Mesothelial cell of epicardium (in vitro differentiated cells): Measurements from ENCODE around the gene FRMD1. TPM values are rescaled to one million over a fixed set of nuclear protein-coding genes. Genes with fewer than 3 reads are reported as not detected.

Experiments used
- DNase-seq, 2 experiments: peaks; one replicate each; pipeline ENCODE4 v3.0.0; 2021; ENCODE audit warnings: low spot score in 2 of 2; ENCODE audit not compliant: unreplicated experiment in 2 of 2
- H3K27ac Mint-ChIP-seq: 2 replicates; pipeline ENCODE4 v1.8.0; 2021; ENCODE audit warnings: mixed read lengths
- H3K27me3 Mint-ChIP-seq: 2 replicates; pipeline ENCODE4 v1.8.0; 2021; ENCODE audit warnings: low read depth, mixed read lengths
- H3K36me3 Mint-ChIP-seq: 2 replicates; pipeline ENCODE4 v1.8.0; 2021; ENCODE audit warnings: mixed read lengths
- H3K4me1 Mint-ChIP-seq: 2 replicates; pipeline ENCODE4 v1.8.0; 2021; ENCODE audit warnings: mixed read lengths
- H3K4me3 Mint-ChIP-seq: 2 replicates; pipeline ENCODE4 v1.8.0; 2021; ENCODE audit warnings: mild to moderate bottlenecking, moderate library complexity, mixed read lengths
- H3K9me3 Mint-ChIP-seq: 2 replicates; pipeline ENCODE4 v1.8.0; 2021; ENCODE audit warnings: mixed read lengths
- total RNA-seq: library from RNA; stranded (reverse); gene quantifications from 3 replicates; pipeline ENCODE4 v1.2.1, GENCODE V29; 2021
- TF ChIP-seq, protein P1 (sequence below): fragments of 200-600 bp; sonication (generic); IDR thresholded peaks from one replicate; pipeline ENCODE4 v1.5.0; 2021; ENCODE audit warnings: antibody characterized with exemption; ENCODE audit not compliant: unreplicated experiment

The FRMD1 gene
- total RNA-seq, 1 donor from 2014 or later: not detected

DNA sequence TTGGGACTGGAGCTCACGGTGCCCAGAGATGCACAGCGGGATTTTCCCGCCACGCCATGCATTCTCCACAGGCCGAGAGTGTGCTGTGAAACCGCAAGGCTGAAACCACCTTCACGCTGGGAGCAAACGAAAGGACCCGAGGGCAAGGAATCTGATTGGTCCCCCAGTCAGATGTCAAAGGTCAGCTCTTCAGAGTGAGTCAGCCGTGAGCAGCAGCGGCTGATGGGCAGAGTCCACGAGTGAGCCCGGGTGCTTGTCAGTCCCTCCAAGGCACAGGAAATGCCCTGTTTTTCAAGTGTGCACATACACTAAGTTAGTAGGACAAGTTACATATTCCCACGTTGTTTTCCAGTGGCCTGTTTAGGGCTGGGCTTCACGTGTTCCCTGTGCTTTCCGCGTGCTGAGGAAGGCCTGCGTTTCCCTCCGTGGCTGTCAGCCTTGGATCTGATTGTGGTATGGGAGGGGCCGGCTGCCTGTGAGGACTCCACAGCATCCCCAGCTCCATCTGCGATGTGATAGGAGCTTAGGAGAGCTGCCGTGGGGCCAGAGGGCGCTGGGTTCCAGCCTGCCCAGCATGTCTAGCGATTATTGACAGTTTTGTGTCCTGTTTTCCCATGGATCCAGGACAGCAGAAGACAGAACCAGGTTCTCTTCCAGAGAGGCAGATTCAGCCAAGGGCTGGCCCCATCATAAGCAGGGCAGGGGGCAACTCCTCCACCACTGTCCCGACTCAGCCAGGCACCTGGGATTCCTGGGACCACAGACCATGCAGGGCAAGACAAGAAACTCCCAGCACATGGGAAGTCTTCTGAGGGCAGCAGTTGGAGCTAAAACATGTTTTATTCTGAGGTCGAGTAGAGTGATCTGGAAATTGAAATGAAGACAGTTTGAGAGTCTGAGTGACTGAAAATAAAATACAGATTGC lies 38.2 kb upstream of the FRMD1 start:
- DNase-seq: no peak
- Mint-ChIP-seq H3K4me3 (no peak overlapping the region), H3K27ac (no peak overlapping the region)

GRCh38 chr6:168116438-168116974 lies 37.5 kb upstream of the FRMD1 start:
- no peak overlapping the region for H3K4me3 Mint-ChIP-seq
- H3K9me3 Mint-ChIP-seq: peaks cover 8% of the 10 kb centered on the region
- no peak overlapping the region for H3K27ac Mint-ChIP-seq
- H3K36me3 Mint-ChIP-seq: no peaks in the 10 kb centered on the region
- H3K4me1 Mint-ChIP-seq: no peaks in the 10 kb centered on the region
- TF ChIP-seq, protein P1, sequence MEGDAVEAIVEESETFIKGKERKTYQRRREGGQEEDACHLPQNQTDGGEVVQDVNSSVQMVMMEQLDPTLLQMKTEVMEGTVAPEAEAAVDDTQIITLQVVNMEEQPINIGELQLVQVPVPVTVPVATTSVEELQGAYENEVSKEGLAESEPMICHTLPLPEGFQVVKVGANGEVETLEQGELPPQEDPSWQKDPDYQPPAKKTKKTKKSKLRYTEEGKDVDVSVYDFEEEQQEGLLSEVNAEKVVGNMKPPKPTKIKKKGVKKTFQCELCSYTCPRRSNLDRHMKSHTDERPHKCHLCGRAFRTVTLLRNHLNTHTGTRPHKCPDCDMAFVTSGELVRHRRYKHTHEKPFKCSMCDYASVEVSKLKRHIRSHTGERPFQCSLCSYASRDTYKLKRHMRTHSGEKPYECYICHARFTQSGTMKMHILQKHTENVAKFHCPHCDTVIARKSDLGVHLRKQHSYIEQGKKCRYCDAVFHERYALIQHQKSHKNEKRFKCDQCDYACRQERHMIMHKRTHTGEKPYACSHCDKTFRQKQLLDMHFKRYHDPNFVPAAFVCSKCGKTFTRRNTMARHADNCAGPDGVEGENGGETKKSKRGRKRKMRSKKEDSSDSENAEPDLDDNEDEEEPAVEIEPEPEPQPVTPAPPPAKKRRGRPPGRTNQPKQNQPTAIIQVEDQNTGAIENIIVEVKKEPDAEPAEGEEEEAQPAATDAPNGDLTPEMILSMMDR: no peak
- DNase-seq: no peak
- H3K27me3 Mint-ChIP-seq: no peaks in the 10 kb centered on the region

More for the DNA sequence above, 38.2 kb upstream of the FRMD1 start:
- TF ChIP-seq, protein P1: no peak
- no peaks in the 10 kb centered on the region for H3K36me3 Mint-ChIP-seq
- H3K4me1 Mint-ChIP-seq: no peaks in the 10 kb centered on the region
- no peaks in the 10 kb centered on the region for H3K27me3 Mint-ChIP-seq
- H3K9me3 Mint-ChIP-seq: peaks cover 8% of the 10 kb centered on the region

- TF ChIP-seq, protein P1: no peak
- Mint-ChIP-seq H3K27ac (no peak overlapping the region), H3K4me1 (no peaks in the 10 kb centered on the region), H3K4me3 (no peak overlapping the region), H3K27me3 (no peaks in the 10 kb centered on the region), H3K9me3 (peaks cover 8% of the 10 kb centered on the region), H3K36me3 (no peaks in the 10 kb centered on the region)
- DNase-seq: no peak
Measured at GRCh38 chr6:168115748-168116437, 36.9 kb upstream of the FRMD1 start.

GRCh38 chr6:168113226-168113625 lies 34.2 kb upstream of the FRMD1 start:
- no peaks in the 10 kb centered on the region for H3K36me3 Mint-ChIP-seq
- H3K4me3 Mint-ChIP-seq: no peak overlapping the region
- TF ChIP-seq, protein P1: no peak
- peaks cover under 1% of the 10 kb centered on the region for H3K4me1 Mint-ChIP-seq
- DNase-seq: no peak
- H3K27ac Mint-ChIP-seq: no peak overlapping the region
- H3K27me3 Mint-ChIP-seq: no peaks in the 10 kb centered on the region
- H3K9me3 Mint-ChIP-seq: peaks cover 8% of the 10 kb centered on the region

- H3K27me3 Mint-ChIP-seq: no peaks in the 10 kb centered on the region
- TF ChIP-seq, protein P1: no peak
- H3K4me1 Mint-ChIP-seq: peaks cover 9% of the 10 kb centered on the region
- H3K9me3 Mint-ChIP-seq: peaks cover 8% of the 10 kb centered on the region
- no peaks in the 10 kb centered on the region for H3K36me3 Mint-ChIP-seq
- no peak overlapping the region for H3K4me3 Mint-ChIP-seq
- H3K27ac Mint-ChIP-seq: no peak overlapping the region
- no peak for DNase-seq
Measured at GRCh38 chr6:168111911-168112310, 32.9 kb upstream of the FRMD1 start.
